Peyer's patch (tissue), 4 donors: ENCODE results near the gene CDK3. TPM values are rescaled to one million over a fixed set of nuclear protein-coding genes. Genes with fewer than 3 reads are reported as not detected.
A peak's percentile ranks its signal among the peaks of the same experiment; 100 is the strongest.

Source experiments
- DNase-seq, 3 donors: peaks; one replicate each; pipeline ENCODE4 v3.0.0-alpha.2; 2017 to 2019
- H3K27ac ChIP-seq, 4 donors: fragments of 200-600 bp; sonication (generic); one replicate each; pipeline ENCODE4 v1.5.1; 2016 to 2019
- H3K27me3 ChIP-seq, 2 donors: fragments of 200-600 bp; sonication (generic); one replicate each; pipeline ENCODE4 v1.5.1; 2019
- H3K36me3 ChIP-seq, 3 donors: fragments of 200-600 bp; sonication (generic); one replicate each; pipeline ENCODE4 v1.5.1; 2016 to 2019
- H3K4me1 ChIP-seq, 4 donors: fragments of 200-600 bp; sonication (generic); one replicate each; pipeline ENCODE4 v1.5.1; 2016 to 2019
- H3K4me3 ChIP-seq, 4 donors: fragments of 200-600 bp; sonication (generic); 1 replicate in 3 of 4; 2 replicates in 1 of 4; pipeline ENCODE4 v1.5.1; 2016 to 2019; ENCODE audit warnings: mild to moderate bottlenecking in 1 of 4
- H3K9me3 ChIP-seq, 4 donors: fragments of 200-600 bp; sonication (generic); one replicate each; pipeline ENCODE4 v1.5.1; 2016 to 2019; ENCODE audit warnings: mild to moderate bottlenecking in 1 of 4
- CTCF ChIP-seq, 6 experiments: fragments of 450-650 bp in 4 of 6; fragments of 200-600 bp in 2 of 6; sonication (generic) in 1 of 6; IDR thresholded peaks; one replicate each; pipeline ENCODE4 v1.5.1; 2017 to 2019; ENCODE audit warnings: antibody characterized with exemption in 6 of 6, mild to moderate bottlenecking in 3 of 6, moderate library complexity in 1 of 6
- POLR2A ChIP-seq, 2 donors: fragments of 450-650 bp; IDR thresholded peaks; one replicate each; pipeline ENCODE4 v1.5.1; 2017; ENCODE audit warnings: antibody characterized with exemption in 2 of 2, mild to moderate bottlenecking in 2 of 2, moderate library complexity in 2 of 2
- total RNA-seq, 4 donors: library from RNA; depleted of rRNA; stranded (reverse); fragments of >200 nt; gene quantifications; one replicate each; pipeline ENCODE4 v1.1.0, GENCODE V29; 2016

Gene CDK3
- total RNA-seq, 4 donors from 2014 or later: 11.7 to 38.7 (median 23.5) TPM

- H3K36me3 ChIP-seq: peaks cover 0 to 18% (median 0%) of the 10 kb centered on the region in 3 donors
- no peaks in the 10 kb centered on the region for H3K9me3 ChIP-seq
- H3K27me3 ChIP-seq: no peaks in the 10 kb centered on the region
- peaks cover 0 to 43% (median 0%) of the 10 kb centered on the region in 4 donors for H3K4me1 ChIP-seq
- H3K4me3 ChIP-seq: no peak overlapping the region
- peak overlapping the region in 3 of 4 donors; percentile 51 to 84 (median 67) for H3K27ac ChIP-seq
- DNase-seq: no peak
- TF ChIP-seq POLR2A (IDR thresholded peaks at IDR 0.05) (no peak), CTCF (IDR thresholded peaks at IDR 0.05) (no peak)
Observed at GRCh38 chr17:76003915-76004314, 3.3 kb downstream of the CDK3 start.

- Histone ChIP-seq H3K4me1 (peaks cover 0 to 43% (median 0%) of the 10 kb centered on the region in 4 donors), H3K27ac (peak overlapping the region in 1 of 4 donors; percentile 45), H3K4me3 (no peak overlapping the region), H3K27me3 (no peaks in the 10 kb centered on the region), H3K36me3 (peaks cover 0 to 20% (median 0%) of the 10 kb centered on the region in 3 donors), H3K9me3 (no peaks in the 10 kb centered on the region)
- DNase-seq: no peak
- TF ChIP-seq CTCF (IDR thresholded peaks at IDR 0.05): no peak
- no peak for TF ChIP-seq POLR2A (IDR thresholded peaks at IDR 0.05)
Observed at GRCh38 chr17:76004750-76005262, 4.2 kb downstream of the CDK3 start.

GRCh38 chr17:76005263-76006149, 4.9 kb downstream of the CDK3 start:
- Histone ChIP-seq H3K9me3 (no peaks in the 10 kb centered on the region), H3K36me3 (peaks cover 0 to 20% (median 0%) of the 10 kb centered on the region in 3 donors), H3K27me3 (no peaks in the 10 kb centered on the region), H3K27ac (peak overlapping the region in 1 of 4 donors; percentile 45), H3K4me1 (peaks cover 0 to 37% (median 0%) of the 10 kb centered on the region in 4 donors), H3K4me3 (no peak overlapping the region)
- peak; percentile 77 to 92 (median 82) for DNase-seq
- peak; percentile 42 to 81 (median 75) for TF ChIP-seq CTCF (IDR thresholded peaks at IDR 0.05)
- no peak for TF ChIP-seq POLR2A (IDR thresholded peaks at IDR 0.05)

- no peaks in the 10 kb centered on the region for H3K9me3 ChIP-seq
- H3K4me1 ChIP-seq: peaks cover 0 to 25% (median 0%) of the 10 kb centered on the region in 4 donors
- TF ChIP-seq CTCF (IDR thresholded peaks at IDR 0.05) (no peak), POLR2A (IDR thresholded peaks at IDR 0.05) (no peak)
- no peak overlapping the region for H3K27ac ChIP-seq
- no peaks in the 10 kb centered on the region for H3K27me3 ChIP-seq
- peaks cover 0 to 20% (median 0%) of the 10 kb centered on the region in 3 donors for H3K36me3 ChIP-seq
- DNase-seq: no peak
- no peak overlapping the region for H3K4me3 ChIP-seq
Observed at GRCh38 chr17:76007131-76007849, 6.6 kb downstream of the CDK3 start.

GRCh38 chr17:76007850-76008165, 7.2 kb downstream of the CDK3 start:
- H3K36me3 ChIP-seq: peaks cover 0 to 16% (median 0%) of the 10 kb centered on the region in 3 donors
- no peak overlapping the region for H3K27ac ChIP-seq
- TF ChIP-seq POLR2A (IDR thresholded peaks at IDR 0.05): no peak
- TF ChIP-seq CTCF (IDR thresholded peaks at IDR 0.05): no peak
- no peaks in the 10 kb centered on the region for H3K27me3 ChIP-seq
- H3K4me3 ChIP-seq: no peak overlapping the region
- H3K9me3 ChIP-seq: no peaks in the 10 kb centered on the region
- no peak for DNase-seq
- H3K4me1 ChIP-seq: peaks cover 0 to 24% (median 0%) of the 10 kb centered on the region in 4 donors
